HG02759 (cell line): ENCODE results near the gene GYG2.
"Not testable (repeated sequence)": the region's sequence is repeated elsewhere in the genome, so short reads cannot be mapped to it uniquely, and the experiment has no call there.

Source experiments
- ATAC-seq: cut with Tn5 transposase; IDR thresholded peaks from one replicate; pipeline ENCODE4 v1.9.1; 2021; ENCODE audit warnings: mild to moderate bottlenecking, moderate library complexity; ENCODE audit not compliant: unreplicated experiment

Gene GYG2

GRCh38 chrX:2828344-2828958 lies at the start of gene GYG2:
GYG2 (plus strand) TSS chrX:2828930; CDS start chrX:2830189, 1,259 bp downstream.
- ATAC-seq, result no peak

- peak; percentile 57 for ATAC-seq
These were observed 48.1 kb upstream of the GYG2 start for GRCh38 chrX:2780472-2781225.

- no peak for ATAC-seq
These were observed 47.5 kb upstream of the GYG2 start for GRCh38 chrX:2781226-2781571.

- no peak for ATAC-seq
These were observed 47.0 kb upstream of the GYG2 start for GRCh38 chrX:2781698-2782097.

GRCh38 chrX:2782171-2782570 lies 46.6 kb upstream of the GYG2 start:
- no peak for ATAC-seq

GRCh38 chrX:2782778-2783177 lies 46.0 kb upstream of the GYG2 start:
- no peak for ATAC-seq

- ATAC-seq, result no peak
These were observed 44.7 kb upstream of the GYG2 start for GRCh38 chrX:2784026-2784425.

- ATAC-seq, result no peak
These were observed 43.2 kb upstream of the GYG2 start for GRCh38 chrX:2785538-2785937.

- no peak for ATAC-seq
These were observed 39.8 kb upstream of the GYG2 start for GRCh38 chrX:2788980-2789379.

- no peak for ATAC-seq
These were observed 39.2 kb upstream of the GYG2 start for GRCh38 chrX:2789569-2789968.

- no peak for ATAC-seq
These were observed 35.0 kb upstream of the GYG2 start for GRCh38 chrX:2793752-2794151.

- ATAC-seq, result no peak
These were observed 34.4 kb upstream of the GYG2 start for GRCh38 chrX:2794336-2794735.

- not testable (repeated sequence) for ATAC-seq
These were observed 31.9 kb upstream of the GYG2 start for GRCh38 chrX:2796808-2797207.

- ATAC-seq, result no peak
These were observed 29.4 kb upstream of the GYG2 start for GRCh38 chrX:2799369-2799768.

- ATAC-seq, result not testable (repeated sequence)
These were observed 28.8 kb upstream of the GYG2 start for GRCh38 chrX:2799980-2800379.

GRCh38 chrX:2801223-2801622 lies 27.5 kb upstream of the GYG2 start:
- ATAC-seq, result no peak

GRCh38 chrX:2802376-2803090 lies 26.2 kb upstream of the GYG2 start:
- ATAC-seq, result not testable (repeated sequence)

- not testable (repeated sequence) for ATAC-seq
These were observed 25.2 kb upstream of the GYG2 start for GRCh38 chrX:2803486-2803885.

- not testable (repeated sequence) for ATAC-seq
These were observed 24.5 kb upstream of the GYG2 start for GRCh38 chrX:2804106-2804843.

GRCh38 chrX:2804858-2805257 lies 23.9 kb upstream of the GYG2 start:
- not testable (repeated sequence) for ATAC-seq

GRCh38 chrX:2811271-2811670 lies 17.5 kb upstream of the GYG2 start:
- no peak for ATAC-seq
